Measurements from ENCODE around the gene STON2.

GRCh38 chr14:81263777-81264410 lies 136.2 kb downstream of the STON2 start:
- TF ChIP-seq POLR2A (IDR thresholded peaks at IDR 0.05; ENCODE audit: low read length) (no peak), GATA1 (IDR thresholded peaks at IDR 0.05; ENCODE audit: low read depth, low read length) (no peak)
